Stimulated activated CD4-positive, alpha-beta T cell treated with anti-CD3 and anti-CD28 coated beads, Interleukin-15, amount 100 ng/mL, for 48 hours (primary cell): ENCODE results near the gene TRPM1.
A peak's percentile ranks its signal among the peaks of the same experiment; 100 is the strongest.

Experiments used
- DNase-seq, 2 donors: peaks; one replicate each; pipeline ENCODE4 v3.0.0-alpha.2; 2020; ENCODE audit warnings: low read depth in 2 of 2

TRPM1 gene

DNA sequence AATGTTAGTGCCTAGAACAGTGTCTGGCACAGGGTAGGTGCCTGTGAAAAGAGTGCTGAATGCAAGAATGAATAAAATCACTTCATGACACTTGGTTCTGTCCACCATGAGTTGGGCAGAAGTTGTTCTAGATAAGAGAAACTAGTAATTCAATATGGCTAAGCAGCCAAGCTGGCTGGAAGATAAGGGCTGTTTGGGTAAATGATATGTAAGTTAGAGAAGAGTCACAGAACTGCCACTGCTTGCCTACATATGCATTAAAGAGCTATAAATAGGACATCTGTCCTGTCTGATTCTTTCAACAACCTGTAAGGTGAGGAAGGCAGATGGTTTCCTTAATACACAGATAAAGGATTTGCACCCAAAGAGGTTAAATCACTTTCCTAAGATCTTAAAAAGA lies 123.2 kb downstream of the TRPM1 start:
- DNase-seq, result no peak

DNA sequence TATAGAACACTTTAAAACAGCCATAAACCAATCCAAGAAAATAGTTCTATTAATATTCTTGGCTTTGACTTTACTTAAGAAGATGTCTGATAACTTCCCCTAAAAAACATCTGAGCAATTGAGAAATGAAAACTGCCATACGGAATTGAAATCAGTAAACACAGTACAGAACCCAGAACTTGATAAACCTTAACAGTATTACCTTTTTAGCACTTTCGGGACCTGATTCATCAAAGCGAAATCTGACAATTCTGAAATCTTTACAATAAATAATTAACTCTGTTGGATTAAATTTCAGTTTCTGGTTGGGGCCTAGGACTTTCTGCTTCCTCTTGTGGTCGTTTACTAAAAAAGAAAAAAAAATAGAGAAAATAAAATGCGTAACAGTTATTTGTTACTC lies 127.4 kb downstream of the TRPM1 start:
- no peak for DNase-seq

DNA sequence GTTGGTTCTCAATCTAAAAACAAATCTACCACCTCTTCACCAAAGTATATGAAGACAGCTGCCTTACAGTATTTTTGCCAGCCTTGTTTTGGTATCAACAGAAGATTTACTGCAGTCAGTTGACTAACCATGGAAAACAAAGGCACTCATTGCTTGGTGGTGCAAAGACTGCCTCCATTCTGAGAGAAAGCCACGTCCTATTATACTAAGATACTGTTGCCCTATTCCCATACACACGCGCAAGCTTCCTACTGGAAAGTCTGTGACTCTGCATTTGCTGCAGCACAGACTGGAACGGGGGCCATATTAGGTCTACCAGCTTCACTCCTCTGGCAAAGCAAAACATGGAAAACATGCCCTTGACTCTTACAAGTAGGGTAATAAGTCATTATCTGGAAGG lies 128.1 kb downstream of the TRPM1 start:
- no peak for DNase-seq

DNA sequence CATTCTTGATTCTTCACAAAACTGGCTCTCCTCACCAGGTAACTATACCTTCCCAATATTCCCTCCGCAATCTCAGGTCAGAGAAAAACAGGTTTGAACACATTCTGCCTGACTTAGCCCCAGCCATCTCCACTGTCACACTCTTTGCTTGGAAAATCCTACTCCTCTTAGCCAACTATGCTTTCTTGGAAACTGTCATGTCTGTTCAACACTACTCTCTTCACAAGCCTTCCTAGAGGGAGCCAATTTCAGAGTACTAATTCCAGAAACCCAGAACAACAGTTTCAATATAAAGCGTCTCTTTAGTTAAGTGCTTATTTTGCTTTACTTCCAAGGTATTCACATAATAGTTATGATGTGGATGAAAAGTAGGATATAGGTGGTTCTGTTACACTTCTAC lies 131.8 kb downstream of the TRPM1 start:
- DNase-seq, result no peak

DNA sequence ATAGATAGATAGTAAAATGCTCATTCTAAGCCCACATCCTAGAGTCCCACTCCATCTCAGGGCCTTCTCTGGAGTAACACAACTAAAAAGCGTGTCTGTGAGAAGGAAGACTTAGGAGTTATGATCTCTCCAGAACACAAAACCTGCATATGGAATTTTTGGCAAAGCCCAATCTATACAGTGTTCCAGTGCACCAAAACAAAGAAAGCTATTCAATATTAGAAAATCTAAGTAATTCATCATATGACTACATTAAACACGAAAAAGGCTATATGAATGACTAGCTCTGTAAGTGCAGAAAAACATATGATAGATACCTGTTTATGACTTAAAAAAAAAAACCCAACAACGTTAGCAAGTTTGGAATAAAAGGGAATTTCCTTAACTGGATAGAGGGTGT lies 137.8 kb downstream of the TRPM1 start:
- no peak for DNase-seq

DNA sequence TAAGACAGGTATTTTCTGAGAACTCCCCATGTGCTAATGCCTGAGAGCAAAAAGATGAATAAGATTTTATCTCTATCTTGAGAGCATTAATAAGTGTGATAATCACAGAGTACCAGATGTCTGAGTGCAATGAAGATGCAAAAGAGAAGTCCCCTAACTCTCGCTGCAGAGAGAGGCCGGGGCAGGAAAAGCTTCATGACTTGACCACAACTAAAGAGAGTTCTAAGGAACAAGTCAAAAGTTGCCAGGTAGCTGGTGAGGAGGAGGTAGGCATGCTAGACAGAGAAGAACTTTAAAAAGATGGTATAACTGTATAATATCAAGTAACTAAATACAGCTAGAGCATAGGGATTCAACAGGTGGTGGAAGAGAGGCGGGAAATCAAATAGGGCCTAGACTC lies 138.9 kb downstream of the TRPM1 start:
- DNase-seq, result no peak

DNA sequence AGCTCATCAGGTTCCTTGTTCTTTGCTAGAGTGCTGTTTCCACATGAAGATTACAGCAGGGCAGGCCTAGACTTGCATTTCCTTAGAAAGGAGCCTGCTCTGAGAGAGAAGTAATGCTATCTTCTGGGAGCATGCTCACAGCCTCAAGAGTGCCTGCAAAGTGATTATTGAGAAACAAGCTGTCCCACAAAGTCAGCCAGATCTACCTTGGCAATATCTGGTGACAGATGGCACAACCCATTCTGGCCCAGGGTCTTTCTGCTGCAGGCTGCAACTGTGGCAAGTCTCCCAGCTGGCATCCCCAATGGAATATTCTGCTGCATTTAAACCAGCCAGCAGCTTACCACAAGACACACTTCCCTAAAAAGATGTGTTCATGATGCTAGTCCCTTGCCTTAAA lies 139.4 kb downstream of the TRPM1 start:
- no peak for DNase-seq

DNA sequence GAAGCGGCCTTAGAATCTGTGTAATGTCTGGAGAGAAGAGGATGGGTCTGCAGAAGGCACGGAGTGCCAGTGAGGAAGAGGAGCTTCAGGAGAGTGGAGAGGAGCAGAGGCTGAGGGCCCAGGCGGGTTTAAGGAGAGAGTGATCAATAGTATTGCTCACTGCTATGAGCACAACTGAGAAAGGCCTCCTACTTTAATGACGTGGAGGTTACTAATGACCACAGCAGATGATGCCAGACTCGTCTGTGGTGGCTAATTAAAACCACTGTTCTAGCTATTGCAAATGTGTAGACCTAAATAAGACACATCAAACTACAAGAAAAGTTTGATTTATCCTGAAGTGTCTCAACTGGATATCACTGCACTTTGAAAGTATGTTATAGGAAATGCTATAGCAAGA lies 143.3 kb downstream of the TRPM1 start:
- DNase-seq, result no peak

DNA sequence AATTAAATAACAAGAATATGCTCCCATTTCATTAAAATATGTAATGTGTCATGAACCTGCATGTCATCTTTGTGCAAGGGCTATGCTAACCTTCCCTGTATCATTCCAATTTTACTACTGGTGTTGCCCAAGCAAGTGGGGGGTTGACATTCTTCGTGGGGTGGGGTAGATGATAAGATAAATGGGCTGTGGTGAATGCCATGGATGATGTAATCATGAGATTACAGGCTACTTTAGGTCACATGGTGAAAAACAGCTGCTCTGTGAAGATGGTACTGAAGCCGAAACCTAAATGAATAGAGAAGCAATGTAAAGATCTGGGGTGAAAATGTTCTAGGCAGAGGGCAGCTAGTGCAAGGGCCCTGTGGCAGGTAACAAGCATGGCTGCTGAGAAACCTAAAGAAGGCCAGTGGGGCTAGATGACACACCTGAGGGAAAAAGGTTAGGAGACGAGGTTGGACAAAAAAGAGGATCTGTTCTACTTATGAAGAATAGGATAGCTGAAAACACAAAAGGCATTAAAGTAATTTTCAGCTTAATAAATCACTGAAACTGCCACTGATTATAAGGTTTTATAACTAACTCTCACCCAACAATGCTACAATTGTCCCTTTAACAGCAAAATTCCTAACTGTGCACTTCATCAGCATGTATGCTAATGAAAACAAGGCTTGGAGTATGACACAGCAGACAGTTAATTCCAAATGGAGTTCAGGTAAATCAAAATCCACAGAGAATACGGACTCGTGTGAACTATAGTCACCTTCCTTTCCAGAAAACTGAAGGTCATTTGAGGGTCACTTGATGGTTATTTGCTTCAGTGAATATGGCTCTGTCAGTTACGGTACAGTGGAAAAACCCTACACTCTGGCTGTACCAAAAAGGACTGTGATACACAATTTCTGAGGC lies 145.1 kb downstream of the TRPM1 start:
- DNase-seq, result no peak

DNA sequence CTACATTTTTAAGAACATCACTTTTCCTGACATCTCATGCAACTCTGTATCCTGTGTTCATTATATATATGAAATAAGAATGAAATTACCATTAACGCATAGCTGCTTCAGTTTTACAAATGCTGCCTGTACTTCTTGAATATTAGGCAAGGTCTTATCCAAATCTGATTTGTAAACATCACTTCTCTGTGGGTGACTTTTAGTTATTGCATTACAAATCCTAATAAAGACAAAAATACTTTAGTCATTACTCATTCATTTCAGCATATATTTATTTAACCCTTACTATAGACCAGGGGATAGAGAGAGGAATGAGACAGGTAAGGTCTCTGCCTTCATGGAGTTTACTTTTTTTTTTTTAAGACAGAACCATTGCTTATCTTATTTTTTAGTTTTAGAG lies 146.9 kb downstream of the TRPM1 start:
- DNase-seq, result no peak

DNA sequence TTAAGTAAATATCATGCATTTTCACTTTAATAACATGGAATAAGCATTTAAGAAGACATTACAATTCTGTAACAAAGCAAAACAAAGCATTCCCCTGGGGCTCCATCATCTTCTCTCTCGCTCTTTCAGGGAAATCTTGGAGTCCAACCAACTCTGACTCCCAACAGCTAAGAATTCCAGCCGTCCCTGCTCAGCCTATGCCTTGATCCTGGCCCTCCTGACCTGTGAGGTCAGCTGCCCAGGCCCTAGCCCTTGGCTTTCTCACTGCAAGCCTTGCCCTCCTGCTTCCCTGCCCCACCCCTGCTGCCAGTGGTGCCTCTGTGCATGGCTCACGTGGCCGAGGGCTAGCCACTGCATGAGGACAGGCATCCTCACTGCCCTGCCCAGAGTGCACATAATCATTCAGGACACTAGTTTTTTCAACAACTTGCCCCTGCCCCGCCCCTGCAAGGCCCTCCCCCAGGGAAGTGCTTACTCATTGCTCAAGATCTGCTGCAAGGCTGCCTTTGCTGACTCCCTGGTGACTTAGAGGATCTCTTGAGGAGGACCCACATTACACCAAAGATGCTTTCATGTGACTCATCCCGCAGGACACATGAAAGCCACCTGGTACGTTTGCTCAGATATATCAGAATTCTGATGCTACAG lies 147.7 kb downstream of the TRPM1 start:
- DNase-seq, result peak in 1 of 2 donors; percentile 3

DNA sequence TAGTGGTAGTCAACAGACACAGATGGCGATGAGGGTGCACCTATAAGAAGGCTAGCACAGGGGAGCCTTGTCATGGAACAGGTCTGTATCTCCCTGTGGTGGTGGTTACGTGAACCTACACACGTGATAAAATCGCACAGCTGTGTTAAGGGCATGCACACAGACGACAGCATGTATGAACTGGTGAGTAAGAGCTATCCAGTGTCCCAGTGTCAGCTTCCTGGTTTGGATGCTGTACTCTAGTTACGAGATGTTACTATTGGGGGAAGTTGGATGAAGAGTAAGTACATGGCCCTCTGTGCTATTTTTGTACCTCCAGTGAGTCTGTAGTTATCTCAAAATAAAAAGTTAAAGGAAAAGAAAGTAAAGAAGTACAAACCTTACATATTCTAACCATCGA lies 148.3 kb downstream of the TRPM1 start:
- DNase-seq, result no peak
